GM12878 (cell line): ENCODE results near the gene RCOR1. TPM values are rescaled to one million over a fixed set of nuclear protein-coding genes. Genes with fewer than 3 reads are reported as not detected.

Experiments
- ATF7 ChIP-seq: fragments of 450-650 bp; IDR thresholded peaks from 2 replicates; pipeline ENCODE4 v1.6.1; 2016; ENCODE audit warnings: low read depth, mild to moderate bottlenecking
- IRF5 ChIP-seq: fragments of 450-650 bp; IDR thresholded peaks from 2 replicates; pipeline ENCODE4 v1.6.1; 2017; ENCODE audit warnings: borderline replicate concordance
- NKRF ChIP-seq: fragments of 450-650 bp; conservative IDR thresholded peaks from 2 replicates; pipeline ENCODE4 v1.6.1; 2017; ENCODE audit warnings: mild to moderate bottlenecking, moderate library complexity
- polyA plus RNA-seq, 11 experiments: library from polyadenylated mRNA; depleted of rRNA in 4 of 11; unstranded in 6 of 11; stranded (reverse) in 5 of 11; fragments of >200 nt; fragmentation: Nextera tagmentation in 4 of 11; fragmentation: Illumina TruSeq in 1 of 11; extraction: Ambion mirVana in 4 of 11; extraction: Trizol in 1 of 11; gene quantifications; 1 replicate in 1 of 11; 2 replicates in 10 of 11; pipeline versions ENCODE4 v1.2.1 to v1.2.3, GENCODE V29; 2011 to 2016; ENCODE audit warnings: inconsistent platforms in 2 of 11, missing spikeins in 2 of 11, low read depth in 1 of 11
- total RNA-seq, 4 experiments: library from RNA; depleted of rRNA in 3 of 4; stranded (reverse); fragments of >200 nt in 3 of 4; fragmentation: Illumina TruSeq in 1 of 4; extraction: Trizol in 1 of 4; gene quantifications; 2 replicates each; pipeline versions ENCODE4 v1.2.1 to v1.2.3, GENCODE V29; 2013 to 2021
- TF ChIP-seq, protein P1 (sequence below): fragments of 450-650 bp; formaldehyde crosslinking; IDR thresholded peaks from 2 replicates; pipeline ENCODE4 v1.4.0; 2020; ENCODE audit warnings: mild to moderate bottlenecking, moderate library complexity
- TF ChIP-seq, protein P2 (sequence below): IDR thresholded peaks from 2 replicates; pipeline ENCODE4 v1.6.1; 2011; ENCODE audit warnings: mild to moderate bottlenecking, low read depth, low read length, moderate library complexity; ENCODE audit not compliant: insufficient replicate concordance

RCOR1 gene
- total and polyA plus RNA-seq, 10 of the 15 experiments (the other 5 are each of a cell fraction or from before 2014, with no cell fraction given), result 1.6 to 12.2 (median 4.4) TPM

DNA sequence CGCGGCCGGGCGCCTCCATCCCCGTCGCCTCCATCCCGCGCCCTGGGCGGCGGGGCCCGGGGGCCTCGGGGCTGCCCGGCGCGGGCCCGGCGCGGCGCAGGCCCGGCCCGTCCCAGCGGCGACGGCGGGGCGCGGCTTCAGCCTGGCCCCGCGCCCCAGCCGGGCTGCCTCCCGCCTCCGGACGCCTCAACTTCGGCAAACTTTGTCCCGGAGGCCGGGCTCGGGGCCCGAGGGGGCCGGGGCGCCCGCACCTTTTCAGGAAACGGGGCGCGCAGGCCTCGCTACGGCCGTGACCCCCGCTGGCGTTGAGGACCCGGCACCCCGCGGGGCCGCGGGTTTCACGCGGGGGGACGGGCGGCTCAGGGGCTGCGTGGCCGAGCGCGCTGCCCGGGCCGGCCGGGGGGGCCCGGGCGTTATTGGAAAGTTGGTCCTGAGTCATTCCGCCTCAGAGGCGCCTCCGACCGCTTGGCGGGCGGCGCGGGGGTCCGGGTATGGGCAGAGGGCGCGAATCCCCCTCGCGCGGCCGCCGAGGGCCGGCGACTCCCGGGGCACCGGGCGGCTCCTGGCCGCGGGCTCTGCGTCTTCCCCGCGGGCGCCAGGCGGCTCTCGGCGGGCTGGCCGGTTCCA is 185.4 kb downstream of the RCOR1 start (continued):
- TF ChIP-seq, protein P1, sequence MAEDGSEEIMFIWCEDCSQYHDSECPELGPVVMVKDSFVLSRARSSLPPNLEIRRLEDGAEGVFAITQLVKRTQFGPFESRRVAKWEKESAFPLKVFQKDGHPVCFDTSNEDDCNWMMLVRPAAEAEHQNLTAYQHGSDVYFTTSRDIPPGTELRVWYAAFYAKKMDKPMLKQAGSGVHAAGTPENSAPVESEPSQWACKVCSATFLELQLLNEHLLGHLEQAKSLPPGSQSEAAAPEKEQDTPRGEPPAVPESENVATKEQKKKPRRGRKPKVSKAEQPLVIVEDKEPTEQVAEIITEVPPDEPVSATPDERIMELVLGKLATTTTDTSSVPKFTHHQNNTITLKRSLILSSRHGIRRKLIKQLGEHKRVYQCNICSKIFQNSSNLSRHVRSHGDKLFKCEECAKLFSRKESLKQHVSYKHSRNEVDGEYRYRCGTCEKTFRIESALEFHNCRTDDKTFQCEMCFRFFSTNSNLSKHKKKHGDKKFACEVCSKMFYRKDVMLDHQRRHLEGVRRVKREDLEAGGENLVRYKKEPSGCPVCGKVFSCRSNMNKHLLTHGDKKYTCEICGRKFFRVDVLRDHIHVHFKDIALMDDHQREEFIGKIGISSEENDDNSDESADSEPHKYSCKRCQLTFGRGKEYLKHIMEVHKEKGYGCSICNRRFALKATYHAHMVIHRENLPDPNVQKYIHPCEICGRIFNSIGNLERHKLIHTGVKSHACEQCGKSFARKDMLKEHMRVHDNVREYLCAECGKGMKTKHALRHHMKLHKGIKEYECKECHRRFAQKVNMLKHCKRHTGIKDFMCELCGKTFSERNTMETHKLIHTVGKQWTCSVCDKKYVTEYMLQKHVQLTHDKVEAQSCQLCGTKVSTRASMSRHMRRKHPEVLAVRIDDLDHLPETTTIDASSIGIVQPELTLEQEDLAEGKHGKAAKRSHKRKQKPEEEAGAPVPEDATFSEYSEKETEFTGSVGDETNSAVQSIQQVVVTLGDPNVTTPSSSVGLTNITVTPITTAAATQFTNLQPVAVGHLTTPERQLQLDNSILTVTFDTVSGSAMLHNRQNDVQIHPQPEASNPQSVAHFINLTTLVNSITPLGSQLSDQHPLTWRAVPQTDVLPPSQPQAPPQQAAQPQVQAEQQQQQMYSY (CRISPR knock-in tag), result no peak
- no peak for TF ChIP-seq ATF7
- peak; percentile 62; the same call in 1 of the 2 replicates for TF ChIP-seq NKRF
- no peak for TF ChIP-seq IRF5
- TF ChIP-seq, protein P2, sequence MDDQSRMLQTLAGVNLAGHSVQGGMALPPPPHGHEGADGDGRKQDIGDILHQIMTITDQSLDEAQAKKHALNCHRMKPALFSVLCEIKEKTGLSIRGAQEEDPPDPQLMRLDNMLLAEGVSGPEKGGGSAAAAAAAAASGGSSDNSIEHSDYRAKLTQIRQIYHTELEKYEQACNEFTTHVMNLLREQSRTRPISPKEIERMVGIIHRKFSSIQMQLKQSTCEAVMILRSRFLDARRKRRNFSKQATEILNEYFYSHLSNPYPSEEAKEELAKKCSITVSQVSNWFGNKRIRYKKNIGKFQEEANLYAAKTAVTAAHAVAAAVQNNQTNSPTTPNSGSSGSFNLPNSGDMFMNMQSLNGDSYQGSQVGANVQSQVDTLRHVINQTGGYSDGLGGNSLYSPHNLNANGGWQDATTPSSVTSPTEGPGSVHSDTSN, result no peak
